ENCODE data around the gene ODF2L. TPM values are rescaled to one million over a fixed set of nuclear protein-coding genes. Genes with fewer than 3 reads are reported as not detected.

Gene ODF2L
- total RNA-seq, 4 donors from 2014 or later, result 26.5 to 134 (median 56.3) TPM

DNA sequence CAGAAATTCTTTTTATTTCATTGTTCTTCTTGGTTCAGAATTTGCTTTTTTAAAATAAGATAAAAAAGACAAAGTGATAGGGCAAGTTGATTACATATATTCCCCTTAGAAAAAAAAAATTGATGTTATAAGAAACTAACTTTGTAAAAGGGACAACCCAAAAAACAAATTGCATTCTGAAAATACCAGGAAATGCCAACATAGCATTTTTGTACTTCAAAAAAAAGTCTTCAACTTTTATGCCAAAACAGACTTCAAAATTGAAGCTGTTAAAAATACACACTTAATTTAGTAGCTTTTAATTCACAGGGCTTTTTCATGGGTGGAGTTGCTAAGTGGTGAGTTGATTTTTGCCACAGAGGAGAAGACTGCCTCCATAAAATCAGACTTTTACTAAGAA is 70.9 kb downstream of the ODF2L start:
- no peak for DNase-seq
- H3K9me3 ChIP-seq, result no peaks in the 10 kb centered on the region
- H3K27me3 ChIP-seq, result no peaks in the 10 kb centered on the region
- H3K4me3 ChIP-seq, result no peak overlapping the region
- H3K27ac ChIP-seq, result no peak overlapping the region
- intact Hi-C loops (cut with DNase I; ENCODE audit: low total_unique reads), result no loop called here
- H3K36me3 ChIP-seq, result no peaks in the 10 kb centered on the region
- TF ChIP-seq POLR2A (IDR thresholded peaks at IDR 0.05) (no peak), CTCF (IDR thresholded peaks at IDR 0.05) (no peak)
- H3K4me1 ChIP-seq, result no peaks in the 10 kb centered on the region

GRCh38 chr1:86324130-86324822 is 71.8 kb downstream of the ODF2L start:
- H3K4me1 ChIP-seq, result no peaks in the 10 kb centered on the region
- H3K27ac ChIP-seq, result no peak overlapping the region
- no peak for DNase-seq
- intact Hi-C loops (cut with DNase I; ENCODE audit: low total_unique reads), result no loop called here
- no peak overlapping the region for H3K4me3 ChIP-seq
- H3K36me3 ChIP-seq, result no peaks in the 10 kb centered on the region
- H3K9me3 ChIP-seq, result no peaks in the 10 kb centered on the region
- no peak for TF ChIP-seq POLR2A (IDR thresholded peaks at IDR 0.05)
- no peak for TF ChIP-seq CTCF (IDR thresholded peaks at IDR 0.05)
- no peaks in the 10 kb centered on the region for H3K27me3 ChIP-seq

- no peak overlapping the region for H3K4me3 ChIP-seq
- H3K36me3 ChIP-seq, result no peaks in the 10 kb centered on the region
- H3K27ac ChIP-seq, result no peak overlapping the region
- H3K27me3 ChIP-seq, result no peaks in the 10 kb centered on the region
- DNase-seq, result no peak
- no peaks in the 10 kb centered on the region for H3K9me3 ChIP-seq
- no peak for TF ChIP-seq POLR2A (IDR thresholded peaks at IDR 0.05)
- no peak for TF ChIP-seq CTCF (IDR thresholded peaks at IDR 0.05)
- H3K4me1 ChIP-seq, result no peaks in the 10 kb centered on the region
- intact Hi-C loops (cut with DNase I; ENCODE audit: low total_unique reads), result no loop called here
Observed at GRCh38 chr1:86322241-86322640, 73.9 kb downstream of the ODF2L start.

DNA sequence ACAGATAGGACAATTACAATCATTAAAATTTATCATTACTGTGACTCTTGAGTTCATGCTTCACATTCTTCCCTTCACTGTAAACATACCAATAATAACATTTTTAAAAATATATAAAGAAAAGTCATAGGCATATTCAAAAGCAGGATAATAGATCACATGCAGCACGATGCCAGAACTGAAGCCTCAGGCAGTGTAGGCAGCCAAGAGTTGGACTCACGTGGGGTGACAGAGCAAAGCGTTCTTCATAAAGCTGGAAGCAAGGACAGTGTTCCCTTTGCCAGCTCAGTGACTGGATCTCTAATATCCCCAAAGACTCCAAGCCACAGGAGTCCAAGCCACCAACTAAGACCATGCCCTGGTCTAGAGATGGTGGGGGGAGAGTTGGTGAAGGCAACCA is 77.7 kb downstream of the ODF2L start:
- no peak for TF ChIP-seq POLR2A (IDR thresholded peaks at IDR 0.05)
- no peak for TF ChIP-seq CTCF (IDR thresholded peaks at IDR 0.05)
- Histone ChIP-seq H3K9me3 (no peaks in the 10 kb centered on the region), H3K4me3 (no peak overlapping the region), H3K27ac (no peak overlapping the region), H3K36me3 (no peaks in the 10 kb centered on the region), H3K4me1 (no peaks in the 10 kb centered on the region), H3K27me3 (no peaks in the 10 kb centered on the region)
- intact Hi-C loops (cut with DNase I; ENCODE audit: low total_unique reads), result no loop called here
- no peak for DNase-seq

DNA sequence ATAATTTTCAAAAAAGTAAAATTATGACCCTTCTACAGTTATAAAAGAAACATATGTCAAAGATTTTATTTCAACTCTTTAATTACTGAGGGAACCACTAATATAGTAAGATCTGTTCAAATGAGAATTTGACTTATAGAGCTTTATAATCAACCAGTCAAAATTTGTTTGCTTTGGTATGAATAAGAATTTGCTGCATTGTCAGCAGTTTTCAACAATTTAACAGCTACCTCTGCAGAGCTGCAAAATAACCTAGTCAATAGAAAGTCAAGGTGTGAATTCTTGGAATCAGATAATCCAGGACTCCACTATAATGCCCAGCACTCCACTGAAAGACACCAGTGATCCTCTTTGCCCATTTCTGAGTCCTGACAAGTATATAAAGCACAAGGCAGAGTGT is 78.2 kb downstream of the ODF2L start:
- Histone ChIP-seq H3K4me3 (no peak overlapping the region), H3K36me3 (no peaks in the 10 kb centered on the region), H3K4me1 (no peaks in the 10 kb centered on the region), H3K27me3 (no peaks in the 10 kb centered on the region), H3K27ac (no peak overlapping the region), H3K9me3 (no peaks in the 10 kb centered on the region)
- no peak for DNase-seq
- no peak for TF ChIP-seq CTCF (IDR thresholded peaks at IDR 0.05)
- no peak for TF ChIP-seq POLR2A (IDR thresholded peaks at IDR 0.05)
- intact Hi-C loops (cut with DNase I; ENCODE audit: low total_unique reads), result no loop called here
